GM18508 (cell line): Measurements from ENCODE around the gene ARHGEF39.
"Not testable (repeated sequence)": the region's sequence is repeated elsewhere in the genome, so short reads cannot be mapped to it uniquely, and the experiment has no call there.

Experiments used
- ATAC-seq: cut with Tn5 transposase; IDR thresholded peaks from one replicate; pipeline ENCODE4 v1.9.1; 2021; ENCODE audit warnings: moderate number of reproducible peaks; ENCODE audit not compliant: insufficient read depth, unreplicated experiment

Gene ARHGEF39

DNA sequence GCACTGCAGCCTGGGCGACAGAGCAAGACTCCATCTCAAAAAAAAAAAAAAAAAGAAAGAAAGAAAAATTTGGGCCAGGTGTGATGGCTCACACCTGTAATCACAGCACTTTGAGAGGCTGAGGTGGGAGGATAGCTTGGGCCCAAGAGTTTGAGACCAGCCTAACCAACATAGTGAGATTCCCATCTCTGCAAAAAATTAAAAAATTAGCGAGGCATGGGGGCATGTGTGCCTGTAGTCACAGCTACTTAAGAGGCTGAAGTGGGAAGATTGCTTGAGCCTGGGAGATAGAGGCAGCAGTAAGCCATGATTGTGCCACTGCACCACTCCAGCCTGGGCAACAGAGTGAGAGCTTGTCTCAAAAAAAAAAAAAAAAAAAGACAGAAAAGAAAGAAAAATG lies 11.4 kb downstream of the ARHGEF39 start:
- no peak for ATAC-seq

DNA sequence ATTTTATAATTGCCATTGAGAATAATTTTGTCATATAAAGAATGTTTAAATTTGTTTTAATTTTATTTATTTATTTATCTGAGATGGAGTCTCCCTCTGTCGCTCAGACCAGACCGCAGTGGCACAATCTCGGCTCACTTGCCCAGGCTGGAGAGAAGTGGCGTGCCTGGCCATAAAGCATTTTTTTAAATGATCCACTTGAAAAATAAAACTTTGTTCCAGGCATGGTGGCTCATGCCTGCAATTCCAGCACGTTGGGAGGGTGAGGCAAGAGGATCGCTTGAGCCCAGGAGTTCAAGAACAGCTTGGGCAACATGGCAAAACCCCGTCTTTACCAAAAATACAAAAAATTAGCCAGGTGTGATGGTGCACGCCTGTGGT lies 12.2 kb downstream of the ARHGEF39 start:
- ATAC-seq: no peak

DNA sequence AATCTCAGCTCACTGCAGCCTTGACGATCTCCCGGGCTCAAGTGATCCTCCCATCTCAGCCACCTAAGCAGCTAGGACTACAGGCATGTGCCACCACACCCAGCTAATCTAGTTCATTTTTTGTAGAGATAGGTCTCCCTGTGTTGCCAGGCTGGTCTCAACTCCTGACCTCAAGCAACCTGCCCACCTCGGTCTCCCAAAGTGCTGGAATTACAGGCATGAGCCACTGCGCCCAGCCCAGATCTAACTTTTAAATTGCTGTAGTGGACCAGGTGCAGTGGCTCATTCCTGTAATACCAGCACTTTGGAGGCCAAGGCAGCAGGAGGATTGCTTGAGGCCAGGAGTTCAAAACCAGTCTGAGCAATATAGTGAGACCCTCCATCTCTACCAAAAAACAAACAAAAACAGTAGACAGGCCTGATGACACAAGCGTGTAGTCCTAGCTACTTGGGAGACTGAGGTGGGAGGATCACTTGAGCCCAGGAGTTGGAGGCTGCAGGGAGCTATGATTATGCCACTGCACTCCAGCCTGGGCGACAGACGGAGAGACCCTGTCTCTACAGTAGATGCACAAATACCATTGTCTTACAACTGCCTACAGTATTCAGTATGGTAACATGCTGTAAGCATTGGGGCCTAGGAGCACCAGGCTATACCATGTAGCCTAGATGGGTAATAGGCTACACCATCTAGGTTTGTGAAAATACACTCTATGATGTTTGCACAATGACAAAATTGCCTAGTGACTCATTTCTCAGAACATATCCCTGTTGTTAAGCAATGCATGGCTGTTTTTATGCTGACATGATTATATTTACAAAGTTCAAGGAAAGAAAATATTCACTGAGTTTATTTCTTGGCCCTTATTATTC lies 12.8 kb downstream of the ARHGEF39 start:
- ATAC-seq: no peak

DNA sequence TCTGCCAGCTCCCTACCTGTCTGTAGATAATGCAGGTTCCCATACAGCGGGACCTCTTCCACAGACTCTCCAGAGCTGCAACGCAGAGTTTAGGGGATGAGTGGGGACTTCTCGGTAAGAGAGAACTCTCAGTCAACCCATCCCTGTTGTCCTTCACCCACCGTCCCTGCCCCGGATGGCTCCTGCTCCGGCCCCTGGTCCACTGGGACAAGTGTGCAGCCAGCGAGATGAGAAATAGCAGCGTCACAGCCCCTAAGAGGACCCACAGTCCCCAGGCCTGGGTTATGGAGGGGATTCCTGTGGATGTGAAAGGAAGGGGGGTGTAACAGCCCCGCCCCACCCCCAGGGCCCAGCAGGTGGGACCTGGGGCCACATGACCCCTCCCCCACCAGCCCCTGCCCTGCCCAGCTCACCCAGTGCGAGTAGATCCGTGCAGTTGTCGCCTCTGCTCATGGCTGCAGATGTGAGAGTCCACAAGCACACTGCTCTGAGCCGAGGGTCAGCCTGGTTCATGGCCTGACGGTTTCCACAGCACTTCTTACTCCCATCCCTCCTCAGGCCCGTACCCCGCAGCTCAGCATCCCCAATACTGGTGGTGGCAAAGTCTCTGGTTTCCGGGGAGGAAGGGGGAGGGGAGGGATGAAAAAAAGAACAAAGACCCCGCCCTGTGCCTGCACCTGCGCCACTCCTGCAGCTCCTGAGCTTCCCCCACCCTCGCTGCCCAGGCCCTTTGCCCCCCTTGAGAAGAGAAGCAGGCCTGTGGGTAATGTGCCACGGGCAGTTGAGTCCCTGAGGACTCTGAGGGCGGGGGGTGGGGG lies 14.4 kb downstream of the ARHGEF39 start, which contains the start of gene SIT1:
SIT1 (minus strand) TSS at position 591 of the 818 bp plus-strand sequence; CDS start at position 513, 78 bp downstream.
- ATAC-seq: no peak

DNA sequence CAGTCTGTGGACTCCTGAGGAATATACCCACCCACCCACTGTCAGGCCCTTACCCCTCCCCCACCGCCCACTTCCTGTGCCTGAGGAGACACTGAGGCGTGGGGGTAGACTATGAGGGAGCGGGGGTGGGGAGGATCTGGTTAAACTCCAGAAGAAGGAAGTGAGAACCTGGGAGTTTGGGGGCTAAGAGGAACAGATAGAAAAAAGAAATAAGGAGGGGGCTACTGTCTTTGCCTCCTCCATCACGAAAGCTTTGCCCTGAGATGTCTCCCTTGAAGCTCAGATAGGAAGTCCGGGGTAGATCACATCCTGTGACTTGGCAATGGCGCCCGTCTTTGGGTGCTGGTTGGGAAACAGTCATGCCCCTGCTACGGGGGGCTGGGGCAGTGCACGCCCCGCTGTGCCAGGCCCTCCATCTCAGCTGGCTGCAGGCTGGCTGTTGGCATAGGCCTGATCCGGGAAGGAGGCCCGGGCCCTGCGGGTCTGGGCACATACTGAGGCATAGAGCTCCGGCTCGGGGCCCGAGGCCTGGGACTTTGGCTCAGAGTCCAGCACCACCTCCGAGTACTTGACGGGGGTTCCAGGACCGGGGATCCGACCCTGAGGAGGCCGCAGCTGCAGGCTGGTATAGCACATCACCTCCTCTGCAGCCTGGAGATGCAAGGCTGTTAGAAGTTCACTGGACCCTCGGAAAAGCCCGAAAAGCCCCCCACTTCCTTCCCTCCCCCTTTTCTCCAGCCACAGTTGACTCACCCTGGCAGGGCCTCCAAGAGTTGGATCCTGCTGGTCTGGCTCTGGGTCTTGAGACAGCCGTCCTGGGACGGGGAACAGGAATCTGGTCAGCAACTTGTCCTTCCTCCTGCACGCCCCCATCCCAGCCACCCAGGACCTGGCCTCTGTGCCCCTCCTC lies 15.3 kb downstream of the ARHGEF39 start:
- ATAC-seq: no peak

DNA sequence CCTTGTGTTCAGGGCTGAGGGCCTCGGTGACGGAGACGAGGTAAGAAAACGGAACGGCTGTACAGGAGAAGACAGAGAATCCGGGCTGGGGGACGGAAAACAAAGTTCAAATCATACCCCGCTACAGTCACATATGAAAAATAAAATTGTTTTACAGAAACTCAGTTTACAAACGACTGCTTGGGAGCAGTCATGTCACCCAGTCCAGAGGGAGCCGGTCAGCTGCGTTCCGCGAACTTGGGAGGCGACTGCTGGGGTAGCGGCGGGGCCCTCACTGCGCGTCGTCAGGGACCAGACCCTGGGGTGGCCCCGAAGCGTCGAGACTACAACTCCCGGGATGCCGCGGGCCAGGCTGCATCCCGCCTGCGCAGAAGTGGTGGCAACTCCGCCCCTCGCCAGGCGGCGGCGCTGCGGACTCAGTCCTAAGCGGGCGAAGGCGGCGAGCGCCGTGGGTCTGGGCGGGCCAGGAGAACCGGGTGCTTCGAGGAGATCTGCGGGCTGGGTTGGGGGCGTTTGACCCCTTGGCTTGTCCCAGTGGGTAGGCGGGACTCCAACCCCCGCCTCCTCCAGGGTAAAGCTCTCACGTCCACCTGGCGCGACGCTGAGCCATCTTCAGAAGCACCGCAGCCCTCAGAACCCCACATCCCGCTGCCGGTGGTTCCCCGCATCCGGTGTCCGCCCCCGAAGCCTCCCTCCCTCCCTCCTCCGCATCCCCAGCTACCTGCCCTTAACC lies 18.3 kb downstream of the ARHGEF39 start:
- ATAC-seq: peak; percentile 72

DNA sequence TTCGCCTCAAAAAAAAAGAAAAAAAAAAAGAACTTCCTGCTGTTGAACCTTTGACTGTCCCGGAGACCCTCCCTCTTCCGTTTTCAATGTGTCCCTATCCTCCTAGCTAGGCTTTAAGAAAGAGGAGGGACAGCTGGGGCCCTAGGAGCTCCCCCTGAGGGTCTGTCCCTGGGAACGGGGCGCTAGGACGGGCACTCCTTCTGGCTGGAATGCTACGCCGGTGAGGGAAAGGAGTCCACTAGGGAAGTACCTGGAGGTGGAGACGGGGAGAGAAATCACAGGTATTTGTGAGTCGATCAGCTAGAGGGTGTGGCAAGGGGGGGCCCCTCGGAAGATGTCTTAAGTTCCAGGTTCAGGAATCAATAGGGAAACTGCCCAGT lies 18.9 kb downstream of the ARHGEF39 start:
- no peak for ATAC-seq

DNA sequence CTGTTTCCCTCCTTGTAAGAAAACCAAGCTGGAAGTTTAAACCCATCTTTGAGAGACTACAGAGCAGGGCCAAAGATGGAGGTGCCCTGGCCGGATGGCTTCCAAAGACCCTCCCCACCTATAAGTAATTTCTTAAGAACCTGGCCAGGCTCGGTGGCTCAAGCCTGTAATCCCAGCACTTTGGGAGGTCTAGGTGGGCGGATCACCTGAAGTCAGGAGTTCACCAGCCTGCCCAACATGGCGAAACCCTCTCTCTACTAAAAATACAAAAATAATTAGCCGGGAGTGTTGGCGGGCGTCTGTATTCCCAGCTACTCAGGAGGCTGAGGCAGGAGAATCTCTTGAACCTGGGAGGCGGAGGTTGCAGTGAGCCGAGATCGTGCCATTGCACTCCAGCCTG lies 19.3 kb downstream of the ARHGEF39 start:
- ATAC-seq: not testable (repeated sequence)

DNA sequence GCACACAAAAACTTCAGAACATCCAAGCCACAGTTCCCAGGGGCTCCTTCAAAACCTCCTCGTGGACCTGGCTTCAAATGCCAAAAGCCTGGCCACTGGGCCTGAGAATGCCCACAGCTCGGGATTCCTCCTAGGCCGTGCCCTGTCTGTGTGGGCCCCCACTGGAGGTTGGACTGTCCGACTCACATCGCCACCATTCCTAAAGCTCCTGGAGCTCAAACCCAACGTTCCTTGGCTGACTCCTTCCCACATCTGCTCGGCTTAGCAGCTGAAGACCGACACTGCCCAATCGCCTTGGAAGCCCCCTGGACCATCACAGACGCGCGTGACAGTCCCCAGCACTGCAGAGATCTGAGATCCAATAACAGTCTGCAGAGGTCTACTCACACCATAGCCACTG lies 21.9 kb downstream of the ARHGEF39 start:
- no peak for ATAC-seq

DNA sequence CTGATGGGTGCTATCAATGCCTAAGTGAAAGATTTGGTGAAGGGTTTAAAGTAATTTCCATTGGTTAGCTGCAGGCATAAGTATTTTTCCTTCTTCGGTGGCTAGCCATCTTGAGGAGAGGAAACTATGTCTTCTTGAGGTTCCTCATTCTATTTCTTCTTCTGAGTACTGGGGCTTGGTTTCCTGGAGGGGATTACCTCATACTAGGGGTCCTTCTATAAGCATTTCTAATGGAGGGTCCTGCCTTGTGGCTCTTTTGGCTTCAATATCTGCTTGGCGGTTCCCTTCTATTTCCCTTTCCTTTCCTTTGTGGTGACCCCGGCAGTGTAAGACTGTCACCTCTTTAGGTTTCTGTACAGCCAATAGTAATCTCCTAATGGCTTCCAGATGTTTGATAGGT lies 23.5 kb downstream of the ARHGEF39 start:
- not testable (repeated sequence) for ATAC-seq

DNA sequence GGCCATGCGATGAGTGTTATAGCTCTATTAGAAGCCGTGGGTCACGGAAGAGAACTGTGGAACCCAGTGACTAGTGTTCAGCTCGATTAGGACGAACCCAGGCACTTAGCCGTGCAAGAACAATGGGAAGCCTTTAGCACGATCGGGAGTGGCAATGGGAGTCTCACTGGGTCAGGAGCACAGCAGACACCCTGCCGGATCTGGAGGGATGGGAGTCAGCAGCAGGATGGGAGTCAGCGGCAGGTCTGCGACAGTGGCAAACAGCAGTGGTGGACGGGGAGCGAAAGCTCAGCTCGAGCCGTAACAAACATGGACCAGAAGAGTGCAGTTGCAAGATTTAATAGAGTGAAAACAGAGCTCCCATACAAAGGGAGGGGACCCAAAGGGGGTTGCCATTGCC lies 24.6 kb downstream of the ARHGEF39 start:
- not testable (repeated sequence) for ATAC-seq

DNA sequence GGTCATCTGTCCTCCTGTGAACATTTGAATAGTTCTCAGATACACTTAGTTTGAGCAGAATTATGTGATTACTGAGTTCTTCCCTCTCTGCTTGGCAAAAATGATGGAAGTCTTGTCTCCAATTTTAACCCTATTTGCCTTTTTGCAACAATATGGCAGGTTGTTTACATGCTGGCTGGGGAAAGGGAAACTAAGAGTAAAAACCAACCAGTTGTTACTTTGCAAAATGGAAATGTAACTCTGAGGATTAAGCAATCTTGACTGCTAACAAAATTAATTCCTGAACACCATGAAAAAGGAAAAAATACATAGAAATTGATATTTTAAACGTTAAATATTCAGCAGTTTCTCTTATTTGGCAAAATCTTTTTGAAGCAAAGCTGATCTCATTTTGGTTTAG lies 25.4 kb downstream of the ARHGEF39 start:
- no peak for ATAC-seq

DNA sequence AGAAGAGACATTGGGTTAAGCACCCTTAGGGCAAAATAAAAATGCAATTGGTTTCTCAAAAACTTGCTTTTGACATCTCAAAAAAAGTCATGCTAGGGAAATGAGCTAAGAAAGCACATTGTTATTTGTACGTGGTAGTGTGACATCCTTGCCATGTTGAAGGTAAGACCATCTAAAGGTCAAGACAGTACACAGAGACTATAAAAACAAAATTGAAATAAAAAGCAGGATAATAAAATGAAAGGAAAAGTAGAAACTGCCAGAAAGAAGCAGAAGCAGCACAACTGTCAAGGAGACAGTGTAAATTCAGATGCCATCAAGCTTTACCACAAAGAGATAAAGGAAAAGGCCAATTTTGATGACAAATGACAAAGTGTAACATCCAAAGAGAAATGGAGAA lies 25.8 kb downstream of the ARHGEF39 start:
- not testable (repeated sequence) for ATAC-seq

DNA sequence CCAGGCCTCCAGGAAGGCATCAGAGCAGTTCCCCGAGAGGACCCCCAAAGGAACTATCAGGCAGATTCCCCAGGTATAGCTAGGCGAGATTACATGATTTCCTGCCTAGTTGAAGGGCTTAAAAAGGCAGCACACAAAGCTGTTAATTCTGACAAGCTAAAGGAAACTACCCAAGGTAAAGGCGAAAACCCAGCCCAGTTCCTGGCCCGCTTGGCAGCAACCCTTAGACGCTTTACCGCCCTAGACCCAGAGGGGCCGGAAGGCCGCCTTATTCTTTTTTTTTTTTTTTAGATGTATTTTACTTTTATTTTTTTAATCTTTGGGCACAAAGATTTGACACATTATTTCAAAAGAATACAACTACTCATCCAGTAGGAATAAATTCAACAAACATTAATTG lies 26.2 kb downstream of the ARHGEF39 start:
- not testable (repeated sequence) for ATAC-seq

DNA sequence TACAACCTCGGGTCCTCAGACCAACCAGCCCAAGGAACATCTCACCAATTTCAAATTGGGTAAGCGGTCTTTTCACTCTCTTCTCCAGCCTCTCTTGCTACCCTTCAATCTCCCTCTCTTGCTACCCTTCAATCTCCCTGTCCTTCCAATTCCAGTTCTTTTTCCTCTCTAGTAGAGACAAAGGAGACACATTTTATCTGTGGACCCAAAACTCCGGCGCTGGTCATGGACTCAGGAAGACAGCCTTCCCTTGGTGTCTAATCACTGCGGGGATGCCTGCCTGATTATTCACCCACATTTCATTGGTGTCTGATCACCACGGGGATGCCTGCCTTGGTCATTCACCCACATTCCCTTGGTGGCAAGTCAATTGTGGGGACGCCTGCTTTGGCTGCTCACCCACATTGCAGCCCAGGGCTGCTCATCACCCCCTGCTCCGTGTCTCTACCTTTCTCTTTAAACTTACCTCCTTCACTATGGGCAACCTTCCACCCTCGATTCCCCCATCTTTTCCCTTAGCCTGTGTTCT lies 27.5 kb downstream of the ARHGEF39 start:
- not testable (repeated sequence) for ATAC-seq

DNA sequence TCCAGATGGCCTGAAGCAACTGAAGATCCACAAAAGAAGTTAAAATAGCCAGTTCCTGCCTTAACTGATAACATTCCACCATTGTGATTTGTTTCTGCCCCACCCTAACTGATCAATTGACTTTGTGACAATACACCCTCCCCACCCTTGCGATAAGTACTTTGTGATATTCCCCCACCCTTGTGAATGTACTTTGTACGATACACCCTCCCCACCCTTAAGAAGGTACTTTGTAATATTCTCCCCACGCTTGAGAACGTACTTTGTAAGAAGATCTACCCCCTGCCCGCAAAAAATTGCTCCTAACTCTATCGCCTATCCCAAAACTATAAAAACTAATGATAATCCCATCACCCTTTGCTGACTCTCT lies 28.1 kb downstream of the ARHGEF39 start:
- ATAC-seq: not testable (repeated sequence)

DNA sequence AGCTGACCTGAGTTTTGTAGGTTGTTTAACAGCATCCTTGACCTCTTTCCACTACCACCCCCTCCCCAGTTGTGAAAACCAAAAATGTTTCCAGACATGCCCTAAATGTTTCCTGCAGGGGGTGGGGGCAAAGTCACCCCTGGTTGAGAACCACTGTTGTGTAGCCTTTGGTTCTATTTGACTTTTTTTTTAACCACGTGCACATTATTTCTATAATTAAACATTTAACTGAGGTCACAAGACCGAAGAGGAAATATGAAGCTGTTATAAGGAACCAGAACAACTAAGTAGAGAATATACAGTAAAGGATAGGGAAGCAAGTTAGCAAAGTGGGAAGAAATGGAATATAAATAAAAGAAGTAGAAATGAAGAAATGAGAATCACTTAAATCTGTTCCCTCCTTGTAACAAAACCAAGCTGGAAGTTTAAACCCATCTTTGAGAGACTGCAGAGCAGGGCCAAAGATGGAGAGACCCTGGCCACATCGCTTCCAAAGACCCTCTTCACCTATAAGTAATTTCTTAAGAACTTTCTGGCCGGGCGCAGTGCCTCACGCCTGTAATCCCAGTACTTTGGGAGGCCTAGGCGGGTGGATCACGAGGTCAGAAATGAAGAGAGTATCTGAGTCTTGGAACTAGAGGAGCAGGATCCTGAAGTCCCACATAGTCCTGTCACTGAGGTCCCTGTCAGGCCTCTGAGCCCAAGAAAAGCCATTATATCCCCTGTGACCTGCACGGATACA lies 28.7 kb downstream of the ARHGEF39 start:
- ATAC-seq: no peak

DNA sequence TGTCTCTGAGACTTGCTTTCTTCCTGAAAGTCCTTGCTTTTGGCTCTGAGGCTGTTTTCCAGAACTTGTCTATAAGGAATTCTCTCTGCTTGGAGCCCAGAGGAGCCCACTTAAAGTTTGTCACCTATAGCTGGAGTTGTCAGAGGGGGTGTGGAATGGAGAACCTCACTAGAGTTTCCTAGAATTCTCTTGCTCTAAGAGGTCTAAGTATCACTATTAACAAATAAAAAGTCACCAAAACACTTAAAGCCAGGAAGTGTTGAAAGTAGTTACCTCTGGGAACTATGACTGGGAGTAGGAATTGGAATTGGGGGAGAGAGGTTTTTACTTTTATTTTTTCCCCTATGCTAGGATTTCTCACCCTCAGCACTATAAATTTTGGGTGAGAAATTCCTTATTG lies 29.3 kb downstream of the ARHGEF39 start:
- no peak for ATAC-seq

DNA sequence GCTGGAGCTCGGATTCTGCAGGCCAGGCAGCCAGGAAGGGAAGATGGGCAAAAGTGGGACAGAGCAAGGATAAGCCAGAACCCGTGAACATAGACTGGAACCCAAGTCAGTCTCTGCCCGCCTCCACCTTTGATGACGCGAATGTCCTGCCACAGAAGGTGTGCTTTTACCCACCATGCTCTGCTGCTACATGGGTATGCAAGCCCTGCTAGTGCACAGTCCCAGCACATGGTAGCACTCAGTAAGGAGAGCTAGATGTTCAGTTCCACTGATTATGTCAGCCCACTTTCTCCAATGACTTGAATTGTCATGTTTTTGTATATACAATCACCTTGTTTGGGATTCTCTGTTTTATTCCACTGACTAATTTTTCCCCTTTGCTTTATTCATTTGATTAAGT lies 35.4 kb downstream of the ARHGEF39 start:
- no peak for ATAC-seq
